CD14-positive monocyte (primary cell): ENCODE results near the gene RAB20. TPM values are rescaled to one million over a fixed set of nuclear protein-coding genes. Genes with fewer than 3 reads are reported as not detected.
A peak's percentile ranks its signal among the peaks of the same experiment; 100 is the strongest.

Experiments
- DNase-seq, 3 donors: peaks; one replicate each; pipeline ENCODE4 v3.0.0-alpha.2; 2011 to 2022
- H2AFZ ChIP-seq: 2 replicates; pipeline ENCODE4 v1.6.0; 2012; ENCODE audit warnings: mild to moderate bottlenecking, low read depth, low read length, inconsistent platforms; ENCODE audit not compliant: insufficient read depth, poor library complexity, severe bottlenecking
- H3K27ac ChIP-seq, 2 donors: 1 replicate in 1 of 2; 2 replicates in 1 of 2; pipeline ENCODE4 v1.5.1; 2012 to 2013; ENCODE audit warnings: low read length in 2 of 2, control low read depth in 1 of 2, inconsistent platforms in 1 of 2, low read depth in 1 of 2, mild to moderate bottlenecking in 1 of 2
- H3K27me3 ChIP-seq, 2 donors: one replicate each; pipeline versions ENCODE4 v1.6.0 to v1.6.1; 2011 to 2013; ENCODE audit warnings: low read length in 2 of 2; ENCODE audit not compliant: control insufficient read depth in 2 of 2, insufficient read depth in 2 of 2
- H3K36me3 ChIP-seq, 2 donors: replicated peaks in 1 of 2; 1 replicate in 1 of 2; 2 replicates in 1 of 2; pipeline versions ENCODE4 v1.5.1 to v1.6.1; 2012 to 2013; ENCODE audit warnings: low read length in 2 of 2, control low read depth in 1 of 2, inconsistent platforms in 1 of 2, mild to moderate bottlenecking in 1 of 2; ENCODE audit not compliant: insufficient read depth in 2 of 2, control insufficient read depth in 1 of 2
- H3K4me1 ChIP-seq, 2 donors: 1 replicate in 1 of 2; 2 replicates in 1 of 2; pipeline versions ENCODE4 v1.5.1 to v1.6.1; 2012 to 2013; ENCODE audit warnings: low read length in 2 of 2, control low read depth in 1 of 2, inconsistent platforms in 1 of 2, mild to moderate bottlenecking in 1 of 2, moderate library complexity in 1 of 2; ENCODE audit not compliant: insufficient read depth in 2 of 2, control insufficient read depth in 1 of 2
- H3K4me2 ChIP-seq: replicated peaks from 2 replicates; pipeline ENCODE3; 2012; ENCODE audit warnings: low read length, moderate library complexity, mild to moderate bottlenecking; ENCODE audit not compliant: poor library complexity, severe bottlenecking; ENCODE audit errors: extremely low read depth
- H3K4me3 ChIP-seq, 3 experiments: fragments of 200-600 bp in 1 of 3; sonication (generic) in 1 of 3; replicated peaks in 1 of 3; 1 replicate in 2 of 3; 2 replicates in 1 of 3; pipeline ENCODE4 v1.5.1; 2011 to 2013; ENCODE audit warnings: low read length in 3 of 3, mild to moderate bottlenecking in 3 of 3, control low read depth in 2 of 3, low read depth in 2 of 3, inconsistent platforms in 1 of 3, moderate library complexity in 1 of 3
- H3K79me2 ChIP-seq: 2 replicates; pipeline ENCODE4 v1.6.0; 2012; ENCODE audit warnings: mild to moderate bottlenecking, control low read depth, inconsistent platforms, low read length, moderate library complexity; ENCODE audit not compliant: insufficient read depth
- H3K9ac ChIP-seq: 2 replicates; pipeline ENCODE4 v1.6.0; 2017; ENCODE audit warnings: low read length, mild to moderate bottlenecking; ENCODE audit not compliant: insufficient read depth, poor library complexity, severe bottlenecking
- H3K9me3 ChIP-seq, 2 donors: replicated peaks in 1 of 2; 1 replicate in 1 of 2; 2 replicates in 1 of 2; pipeline versions ENCODE4 v1.5.1 to v1.6.1; 2012 to 2013; ENCODE audit warnings: low read length in 2 of 2, control low read depth in 1 of 2; ENCODE audit not compliant: control insufficient read depth in 1 of 2, insufficient read depth in 1 of 2
- H4K20me1 ChIP-seq: 2 replicates; pipeline ENCODE4 v1.6.0; 2012; ENCODE audit warnings: mild to moderate bottlenecking, low read length, control low read depth, moderate library complexity; ENCODE audit not compliant: insufficient read depth
- H3K27ac Mint-ChIP-seq, 7 donors: one replicate each; pipeline ENCODE4 v1.8.0; 2020; ENCODE audit warnings: mild to moderate bottlenecking in 7 of 7, mixed read lengths in 7 of 7, moderate library complexity in 6 of 7, inconsistent platforms in 2 of 7
- H3K27me3 Mint-ChIP-seq, 3 donors: one replicate each; pipeline ENCODE4 v1.8.0; 2021 to 2022; ENCODE audit warnings: low read depth in 3 of 3, mild to moderate bottlenecking in 3 of 3, mixed read lengths in 3 of 3, moderate library complexity in 3 of 3, inconsistent platforms in 1 of 3
- H3K36me3 Mint-ChIP-seq, 2 donors: one replicate each; pipeline ENCODE4 v1.8.0; 2020; ENCODE audit warnings: mixed read lengths in 2 of 2, inconsistent platforms in 1 of 2, mild to moderate bottlenecking in 1 of 2
- H3K4me1 Mint-ChIP-seq: one replicate; pipeline ENCODE4 v1.8.0; 2020; ENCODE audit warnings: mild to moderate bottlenecking, mixed read lengths
- H3K4me3 Mint-ChIP-seq, 2 donors: one replicate each; pipeline ENCODE4 v1.8.0; 2020; ENCODE audit warnings: mild to moderate bottlenecking in 2 of 2, mixed read lengths in 2 of 2, moderate library complexity in 1 of 2
- H3K9me3 Mint-ChIP-seq, 7 donors: one replicate each; pipeline ENCODE4 v1.8.0; 2020 to 2022; ENCODE audit warnings: mixed read lengths in 7 of 7, mild to moderate bottlenecking in 6 of 7, moderate library complexity in 6 of 7, inconsistent platforms in 2 of 7
- WGBS: methylation state at CpG from one replicate; pipeline ENCODE4 v1.1.5; 2013; ENCODE audit warnings: missing lambda C conversion rate; ENCODE audit not compliant: insufficient coverage; 5-methylcytosine and 5-hydroxymethylcytosine counted together
- intact Hi-C, 2 donors: fragments of 100-400 bp; cut with micrococcal nuclease; formaldehyde crosslinking; loops; one replicate each; pipeline versions ENCODE4 v1.15.0 to v1.15.1; 2023
- polyA plus RNA-seq, 3 donors: library from polyadenylated mRNA; depleted of rRNA in 1 of 3; unstranded in 2 of 3; stranded (reverse) in 1 of 3; fragments of 300-500 nt in 2 of 3; fragments of >200 nt in 1 of 3; fragmentation: Illumina TruSeq in 2 of 3; gene quantifications; 1 replicate in 2 of 3; 2 replicates in 1 of 3; pipeline ENCODE4 v1.2.3, GENCODE V29; 2012 to 2021
- TF ChIP-seq, protein P1 (sequence below): fragments of 200-600 bp; IDR thresholded peaks from one replicate; pipeline ENCODE4 v1.8.0; 2022; ENCODE audit warnings: antibody characterized with exemption, mild to moderate bottlenecking

RAB20 gene
- polyA plus RNA-seq, 3 donors, result 37.8 to 77.5 (median 43.1) TPM

DNA sequence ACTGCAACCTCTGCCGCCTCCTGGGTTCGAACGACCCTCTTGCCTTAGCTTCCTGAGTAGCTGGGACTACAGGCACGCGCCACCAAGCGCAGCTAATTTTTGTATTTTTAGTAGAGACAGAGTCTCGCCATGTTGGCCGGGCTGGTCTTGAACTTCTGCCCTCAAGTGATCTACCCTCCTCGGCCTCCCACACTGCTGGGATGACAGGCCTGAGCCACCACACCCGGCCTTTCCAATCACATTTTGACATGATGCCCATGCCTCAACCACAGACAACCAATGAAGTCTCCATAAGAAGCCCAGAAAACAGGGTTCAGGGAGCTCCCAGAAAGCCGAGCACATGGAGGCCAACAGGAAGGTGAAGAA, 11.7 kb downstream of the RAB20 start:
- H3K4me3 ChIP-seq, result no peak overlapping the region
- Mint-ChIP-seq H3K27ac (peak overlapping the region in 3 of 7 donors; percentile 50 to 60 (median 52)), H3K36me3 (peaks cover 59 to 61% of the 10 kb centered on the region in 2 donors), H3K27me3 (peaks cover 1 to 5% (median 2%) of the 10 kb centered on the region in 3 donors), H3K9me3 (peaks cover 0 to 5% (median 3%) of the 10 kb centered on the region in 7 donors), H3K4me1 (peaks cover 30% of the 10 kb centered on the region), H3K4me3 (no peak overlapping the region)
- peak overlapping the region in 1 of 2 donors; percentile 17 for H3K27ac ChIP-seq
- peaks cover 95% of the 10 kb centered on the region for H4K20me1 ChIP-seq
- intact Hi-C loops, result no loop called here
- no peak overlapping the region for H2AFZ ChIP-seq
- 92% methylated on average over 11 of the region's 11 CpGs for WGBS
- H3K4me1 ChIP-seq, result peaks cover 0 to 12% of the 10 kb centered on the region in 2 donors
- TF ChIP-seq, protein P1, sequence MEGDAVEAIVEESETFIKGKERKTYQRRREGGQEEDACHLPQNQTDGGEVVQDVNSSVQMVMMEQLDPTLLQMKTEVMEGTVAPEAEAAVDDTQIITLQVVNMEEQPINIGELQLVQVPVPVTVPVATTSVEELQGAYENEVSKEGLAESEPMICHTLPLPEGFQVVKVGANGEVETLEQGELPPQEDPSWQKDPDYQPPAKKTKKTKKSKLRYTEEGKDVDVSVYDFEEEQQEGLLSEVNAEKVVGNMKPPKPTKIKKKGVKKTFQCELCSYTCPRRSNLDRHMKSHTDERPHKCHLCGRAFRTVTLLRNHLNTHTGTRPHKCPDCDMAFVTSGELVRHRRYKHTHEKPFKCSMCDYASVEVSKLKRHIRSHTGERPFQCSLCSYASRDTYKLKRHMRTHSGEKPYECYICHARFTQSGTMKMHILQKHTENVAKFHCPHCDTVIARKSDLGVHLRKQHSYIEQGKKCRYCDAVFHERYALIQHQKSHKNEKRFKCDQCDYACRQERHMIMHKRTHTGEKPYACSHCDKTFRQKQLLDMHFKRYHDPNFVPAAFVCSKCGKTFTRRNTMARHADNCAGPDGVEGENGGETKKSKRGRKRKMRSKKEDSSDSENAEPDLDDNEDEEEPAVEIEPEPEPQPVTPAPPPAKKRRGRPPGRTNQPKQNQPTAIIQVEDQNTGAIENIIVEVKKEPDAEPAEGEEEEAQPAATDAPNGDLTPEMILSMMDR, result no peak
- H3K79me2 ChIP-seq, result peaks cover 94% of the 10 kb centered on the region
- H3K36me3 ChIP-seq, result peaks cover 6 to 26% of the 10 kb centered on the region in 2 donors
- H3K9ac ChIP-seq, result no peak overlapping the region
- H3K9me3 ChIP-seq, result peaks cover 0 to 5% of the 10 kb centered on the region in 2 donors
- H3K27me3 ChIP-seq, result no peaks in the 10 kb centered on the region
- H3K4me2 ChIP-seq, result no peak overlapping the region
- DNase-seq, result no peak

DNA sequence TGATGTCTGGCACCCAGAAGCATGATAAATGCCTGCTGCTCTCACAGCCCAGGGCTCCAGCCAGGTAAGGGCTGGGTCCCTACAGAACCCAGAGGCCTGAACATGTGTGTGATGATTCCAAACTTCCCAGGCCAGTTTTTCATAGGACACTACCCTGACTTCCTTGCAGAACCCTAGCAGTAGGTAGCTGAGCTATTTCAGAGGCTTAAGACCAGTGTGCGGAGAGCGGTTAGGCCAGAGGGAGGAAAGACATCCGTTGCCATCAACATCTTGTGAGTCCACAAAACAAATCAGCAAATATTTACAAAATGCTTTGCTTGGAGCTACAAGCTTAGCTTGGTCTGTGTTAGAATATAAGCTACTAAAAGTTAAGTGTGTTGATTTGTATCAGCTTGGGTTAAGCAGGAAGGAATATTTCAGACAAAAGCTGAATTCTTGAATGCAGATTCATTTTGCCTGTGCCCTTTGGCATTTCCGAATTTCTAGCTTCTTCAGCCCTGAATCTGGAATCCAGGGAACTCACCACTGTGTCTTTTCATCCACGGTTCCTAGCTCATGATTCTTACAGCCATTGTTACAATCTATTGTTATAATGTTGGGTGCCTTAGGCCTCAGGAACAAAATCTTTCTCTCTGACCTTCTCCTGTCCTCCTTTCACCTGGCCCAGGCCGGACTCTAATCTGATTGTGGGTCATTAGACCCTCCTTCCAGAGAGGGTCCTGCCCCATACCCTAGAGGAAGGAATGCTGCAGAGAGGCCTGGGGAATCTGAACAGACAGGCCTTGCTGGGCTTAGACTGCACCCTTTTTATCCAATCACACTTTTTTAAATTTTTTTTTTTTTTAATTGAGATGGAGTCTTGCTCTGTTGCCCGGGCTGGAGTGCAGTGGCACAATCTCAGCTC, 12.4 kb downstream of the RAB20 start:
- TF ChIP-seq, protein P1, result no peak
- Histone ChIP-seq H3K4me3 (no peak overlapping the region), H3K27ac (no peak overlapping the region), H3K9ac (no peak overlapping the region), H3K9me3 (peaks cover 0 to 9% of the 10 kb centered on the region in 2 donors), H3K4me2 (no peak overlapping the region), H3K27me3 (no peaks in the 10 kb centered on the region), H3K4me1 (peaks cover 0 to 12% of the 10 kb centered on the region in 2 donors), H3K36me3 (peaks cover 6 to 26% of the 10 kb centered on the region in 2 donors), H3K79me2 (peaks cover 94% of the 10 kb centered on the region), H4K20me1 (peaks cover 93% of the 10 kb centered on the region), H2AFZ (no peak overlapping the region)
- Mint-ChIP-seq H3K36me3 (peaks cover 61 to 63% of the 10 kb centered on the region in 2 donors), H3K27ac (peak overlapping the region in 4 of 7 donors; percentile 21 to 90 (median 56)), H3K9me3 (peaks cover 0 to 6% (median 5%) of the 10 kb centered on the region in 7 donors), H3K27me3 (peaks cover 1 to 5% (median 2%) of the 10 kb centered on the region in 3 donors), H3K4me3 (no peak overlapping the region), H3K4me1 (peaks cover 25% of the 10 kb centered on the region)
- WGBS, result no CpG with 5 or more reads among the region's 7 CpGs
- no peak for DNase-seq
- intact Hi-C loops, result no loop called here
